PC-9 (cell line): ENCODE results near the gene USP1. TPM values are rescaled to one million over a fixed set of nuclear protein-coding genes. Genes with fewer than 3 reads are reported as not detected.

Experiments
- BruUV-seq: library from RNA; stranded (reverse); fragments of 400-500 nt; replicated peaks from 2 replicates; lab custom pipeline; 2021; lab: Mats Ljungman, UMichigan
- CTCF ChIA-PET: fragments of 300-600 bp; sonication (Branson Sonifier 250); formaldehyde crosslinking; loops from one replicate; lab custom pipeline; 2022; ENCODE audit warnings: antibody characterized with exemption; lab: Charles Lee
- POLR2A ChIA-PET: fragments of 300-600 bp; sonication (Branson Sonifier 250); formaldehyde crosslinking; loops from one replicate; lab custom pipeline; 2022; ENCODE audit warnings: antibody characterized with exemption; ENCODE audit not compliant: unreplicated experiment; lab: Charles Lee
- DNase-seq, 2 experiments: peaks; one replicate each; pipeline versions ENCODE4 v3.0.0 to v3.0.0-alpha.2; 2015 to 2022; ENCODE audit warnings: mixed read lengths in 1 of 2
- H2AFZ ChIP-seq: fragments of 200-600 bp; sonication (generic); 2 replicates; pipeline ENCODE4 v1.8.1; 2017; ENCODE audit warnings: antibody characterized with exemption
- H3F3A ChIP-seq: fragments of 200-600 bp; sonication (generic); 2 replicates; pipeline ENCODE4 v1.8.1; 2017; ENCODE audit warnings: antibody characterized with exemption, mild to moderate bottlenecking, low read depth; ENCODE audit not compliant: insufficient read depth
- H3K27ac ChIP-seq: fragments of 200-600 bp; sonication (generic); 2 replicates; pipeline ENCODE4 v1.6.1; 2016; ENCODE audit warnings: mixed run types
- H3K27me3 ChIP-seq: fragments of 200-600 bp; sonication (generic); 2 replicates; pipeline ENCODE4 v1.6.1; 2016; ENCODE audit warnings: low read depth, mixed run types; ENCODE audit not compliant: insufficient read depth
- H3K36me3 ChIP-seq: fragments of 200-600 bp; sonication (generic); 2 replicates; pipeline ENCODE4 v1.6.1; 2016; ENCODE audit warnings: low read depth, mixed run types
- H3K4me1 ChIP-seq: fragments of 200-600 bp; sonication (generic); replicated peaks from 2 replicates; pipeline ENCODE4 v1.6.1; 2016; ENCODE audit warnings: mixed run types; ENCODE audit not compliant: insufficient read depth
- H3K4me2 ChIP-seq: fragments of 200-600 bp; sonication (generic); 2 replicates; pipeline ENCODE4 v1.6.1; 2017; ENCODE audit warnings: mixed run types
- H3K4me3 ChIP-seq: fragments of 200-600 bp; sonication (generic); 2 replicates; pipeline ENCODE4 v1.6.1; 2016; ENCODE audit warnings: mixed run types
- H3K79me2 ChIP-seq: fragments of 200-600 bp; sonication (generic); 2 replicates; pipeline ENCODE4 v1.6.1; 2017; ENCODE audit warnings: low read depth, mixed run types
- H3K9me2 ChIP-seq: fragments of 200-600 bp; sonication (generic); 2 replicates; pipeline ENCODE4 v1.8.1; 2017; ENCODE audit warnings: mild to moderate bottlenecking; ENCODE audit not compliant: insufficient read depth
- H3K9me3 ChIP-seq: fragments of 200-600 bp; sonication (generic); 2 replicates; pipeline ENCODE4 v1.8.1; 2016; ENCODE audit warnings: low read depth; ENCODE audit not compliant: insufficient read depth
- H4K20me1 ChIP-seq: fragments of 200-600 bp; sonication (generic); 2 replicates; pipeline ENCODE4 v1.8.1; 2017; ENCODE audit not compliant: insufficient read depth
- CTCF ChIP-seq: fragments of 200-600 bp; sonication (generic); conservative IDR thresholded peaks from 2 replicates; pipeline ENCODE4 v1.6.1; 2017; ENCODE audit warnings: mixed run types, antibody characterized with exemption, mild to moderate bottlenecking, moderate library complexity
- EZH2 ChIP-seq: fragments of 200-600 bp; sonication (generic); IDR thresholded peaks from 2 replicates; pipeline ENCODE4 v1.8.0; 2017; ENCODE audit warnings: antibody characterized with exemption, low read depth
- intact Hi-C: fragments of 100-400 bp; cut with micrococcal nuclease; formaldehyde crosslinking; loops from one replicate; pipeline ENCODE4 v1.10.0; 2022; ENCODE audit not compliant: unreplicated experiment
- total RNA-seq: library from RNA; stranded (reverse); gene quantifications from 2 replicates; pipeline ENCODE4 v1.2.3, GENCODE V29; 2021

Gene USP1
- total RNA-seq, 1 experiment from 2014 or later = 50.3 TPM

- Histone ChIP-seq H3K4me1 (no peaks in the 10 kb centered on the region), H3K79me2 (no peaks in the 10 kb centered on the region), H2AFZ (no peak overlapping the region), H4K20me1 (no peaks in the 10 kb centered on the region), H3K9me2 (no peaks in the 10 kb centered on the region), H3K4me2 (no peak overlapping the region), H3K27me3 (no peaks in the 10 kb centered on the region), H3K4me3 (no peak overlapping the region), H3K36me3 (no peaks in the 10 kb centered on the region), H3K9me3 (no peaks in the 10 kb centered on the region), H3F3A (no peaks in the 10 kb centered on the region), H3K27ac (no peak overlapping the region)
- no TSS peak for BruUV-seq
- CTCF ChIA-PET = no interaction called here
- POLR2A ChIA-PET = no interaction called here
- TF ChIP-seq EZH2 (no peak), CTCF (no peak)
- no peak for DNase-seq
- intact Hi-C loops = no loop called here
These were observed 21.2 kb upstream of the USP1 start for GRCh38 chr1:62415687-62416086.

GRCh38 chr1:62417351-62417999, 19.4 kb upstream of the USP1 start:
- ChIA-PET POLR2A (no interaction called here), CTCF (no interaction called here)
- Histone ChIP-seq H3K9me3 (no peaks in the 10 kb centered on the region), H3K27ac (no peak overlapping the region), H3F3A (no peaks in the 10 kb centered on the region), H3K79me2 (no peaks in the 10 kb centered on the region), H3K4me1 (no peaks in the 10 kb centered on the region), H2AFZ (no peak overlapping the region), H4K20me1 (no peaks in the 10 kb centered on the region), H3K4me2 (no peak overlapping the region), H3K36me3 (no peaks in the 10 kb centered on the region), H3K27me3 (no peaks in the 10 kb centered on the region), H3K9me2 (no peaks in the 10 kb centered on the region), H3K4me3 (no peak overlapping the region)
- intact Hi-C loops = no loop called here
- DNase-seq = no peak
- BruUV-seq = no TSS peak
- TF ChIP-seq EZH2 = no peak
- no peak for TF ChIP-seq CTCF

GRCh38 chr1:62420214-62420613, 16.6 kb upstream of the USP1 start:
- H4K20me1 ChIP-seq = no peaks in the 10 kb centered on the region
- no peaks in the 10 kb centered on the region for H3K27me3 ChIP-seq
- H3K27ac ChIP-seq = no peak overlapping the region
- no TSS peak for BruUV-seq
- H3K79me2 ChIP-seq = no peaks in the 10 kb centered on the region
- no peak for DNase-seq
- no peaks in the 10 kb centered on the region for H3K9me3 ChIP-seq
- no peaks in the 10 kb centered on the region for H3K9me2 ChIP-seq
- H3K4me1 ChIP-seq = peaks cover 8% of the 10 kb centered on the region; the same call in 1 of the 2 replicates
- no peak overlapping the region for H3K4me3 ChIP-seq
- intact Hi-C loops = no loop called here
- ChIA-PET POLR2A (no interaction called here), CTCF (no interaction called here)
- no peaks in the 10 kb centered on the region for H3K36me3 ChIP-seq
- no peak overlapping the region for H3K4me2 ChIP-seq
- no peak for TF ChIP-seq EZH2
- no peak for TF ChIP-seq CTCF
- no peaks in the 10 kb centered on the region for H3F3A ChIP-seq
- no peak overlapping the region for H2AFZ ChIP-seq
